T-cell (primary cell): ENCODE results near the gene BDNF. TPM values are rescaled to one million over a fixed set of nuclear protein-coding genes. Genes with fewer than 3 reads are reported as not detected.

Source experiments
- ATAC-seq, 4 experiments: fragments of 200-7000 bp in 3 of 4; fragments of 150-1000 bp in 1 of 4; cut with Tn5 transposase; replicated peaks in 1 of 4; 1 replicate in 3 of 4; 2 replicates in 1 of 4; pipeline ENCODE4 v1.10.0; 2021; ENCODE audit warnings: moderate library complexity in 3 of 4, mild to moderate bottlenecking in 2 of 4, moderate number of reproducible peaks in 1 of 4
- CTCF ChIA-PET, 2 donors: fragments of 300-600 bp; sonication (Branson Sonifier 250); formaldehyde crosslinking; loops; one replicate each; lab custom pipeline; 2022; ENCODE audit warnings: antibody characterized with exemption in 2 of 2; lab: Charles Lee
- POLR2A ChIA-PET, 2 donors: fragments of 300-600 bp; sonication (Branson Sonifier 250); formaldehyde crosslinking; loops; one replicate each; lab custom pipeline; 2022; ENCODE audit warnings: antibody characterized with exemption in 2 of 2; lab: Charles Lee
- DNase-seq, 35 experiments: peaks; one replicate each; pipeline versions ENCODE4 v3.0.0 to v3.0.0-alpha.2; 2013 to 2023
- H3K27ac ChIP-seq: one replicate; pipeline ENCODE4 v1.5.1; 2013; ENCODE audit warnings: low read length
- H3K27me3 ChIP-seq, 2 experiments: replicated peaks in 1 of 2; 1 replicate in 1 of 2; 2 replicates in 1 of 2; pipeline versions ENCODE4 v1.6.1 to v1.7.0; 2013; ENCODE audit warnings: low read length in 1 of 2, mixed read lengths in 1 of 2; ENCODE audit not compliant: control insufficient read depth in 2 of 2, insufficient read depth in 2 of 2; ENCODE audit errors: extremely low read depth in 1 of 2
- H3K36me3 ChIP-seq, 2 donors: 1 replicate in 1 of 2; 2 replicates in 1 of 2; pipeline versions ENCODE4 v1.6.1 to v1.7.0; 2013; ENCODE audit warnings: low read length in 1 of 2; ENCODE audit not compliant: control insufficient read depth in 2 of 2, insufficient read depth in 1 of 2; ENCODE audit errors: extremely low read depth in 1 of 2
- H3K4me1 ChIP-seq, 2 experiments: 1 replicate in 1 of 2; 2 replicates in 1 of 2; pipeline versions ENCODE4 v1.6.1 to v1.7.0; 2013; ENCODE audit warnings: low read length in 2 of 2, mixed read lengths in 1 of 2; ENCODE audit not compliant: insufficient read depth in 2 of 2, control insufficient read depth in 1 of 2; ENCODE audit errors: extremely low read depth in 1 of 2
- H3K4me3 ChIP-seq, 2 donors: 1 replicate in 1 of 2; 2 replicates in 1 of 2; pipeline versions ENCODE4 v1.5.1 to v1.7.0; 2013; ENCODE audit warnings: mild to moderate bottlenecking in 2 of 2, low read length in 1 of 2, moderate library complexity in 1 of 2; ENCODE audit not compliant: control insufficient read depth in 1 of 2; ENCODE audit errors: extremely low read depth in 1 of 2
- H3K9me3 ChIP-seq: 2 replicates; pipeline ENCODE4 v1.7.0; 2013
- H3K27ac Mint-ChIP-seq, 2 donors: one replicate each; pipeline ENCODE4 v1.8.0; 2020 to 2021; ENCODE audit warnings: mild to moderate bottlenecking in 2 of 2, mixed read lengths in 2 of 2
- H3K27me3 Mint-ChIP-seq, 2 donors: one replicate each; pipeline ENCODE4 v1.8.0; 2021 to 2022; ENCODE audit warnings: mixed read lengths in 2 of 2
- H3K36me3 Mint-ChIP-seq: one replicate; pipeline ENCODE4 v1.8.0; 2021; ENCODE audit warnings: mixed read lengths
- H3K4me1 Mint-ChIP-seq, 3 donors: one replicate each; pipeline ENCODE4 v1.8.0; 2020 to 2022; ENCODE audit warnings: mixed read lengths in 3 of 3, mild to moderate bottlenecking in 1 of 3
- H3K4me3 Mint-ChIP-seq, 3 donors: one replicate each; pipeline ENCODE4 v1.8.0; 2020 to 2022; ENCODE audit warnings: mild to moderate bottlenecking in 3 of 3, mixed read lengths in 3 of 3, moderate library complexity in 3 of 3
- H3K9me3 Mint-ChIP-seq, 3 donors: one replicate each; pipeline ENCODE4 v1.8.0; 2020 to 2022; ENCODE audit warnings: mixed read lengths in 3 of 3
- WGBS: methylation state at CpG from one replicate; pipeline ENCODE4 v1.1.5; 2013; ENCODE audit warnings: missing lambda C conversion rate; ENCODE audit not compliant: insufficient coverage; 5-methylcytosine and 5-hydroxymethylcytosine counted together
- total RNA-seq, 35 experiments: library from RNA in 6 of 35; stranded (reverse) in 6 of 35; fragments of 120-200 nt in 1 of 35; gene quantifications; one replicate each; pipeline versions ENCODE4 v1.2.1 to v1.2.4 and lab custom pipeline; 2013 to 2026

BDNF gene
- total RNA-seq, 5 donors from 2014 or later (not counting 1 experiment from before 2014, with no cell fraction given), result 0.09 TPM; not detected in 4

DNA sequence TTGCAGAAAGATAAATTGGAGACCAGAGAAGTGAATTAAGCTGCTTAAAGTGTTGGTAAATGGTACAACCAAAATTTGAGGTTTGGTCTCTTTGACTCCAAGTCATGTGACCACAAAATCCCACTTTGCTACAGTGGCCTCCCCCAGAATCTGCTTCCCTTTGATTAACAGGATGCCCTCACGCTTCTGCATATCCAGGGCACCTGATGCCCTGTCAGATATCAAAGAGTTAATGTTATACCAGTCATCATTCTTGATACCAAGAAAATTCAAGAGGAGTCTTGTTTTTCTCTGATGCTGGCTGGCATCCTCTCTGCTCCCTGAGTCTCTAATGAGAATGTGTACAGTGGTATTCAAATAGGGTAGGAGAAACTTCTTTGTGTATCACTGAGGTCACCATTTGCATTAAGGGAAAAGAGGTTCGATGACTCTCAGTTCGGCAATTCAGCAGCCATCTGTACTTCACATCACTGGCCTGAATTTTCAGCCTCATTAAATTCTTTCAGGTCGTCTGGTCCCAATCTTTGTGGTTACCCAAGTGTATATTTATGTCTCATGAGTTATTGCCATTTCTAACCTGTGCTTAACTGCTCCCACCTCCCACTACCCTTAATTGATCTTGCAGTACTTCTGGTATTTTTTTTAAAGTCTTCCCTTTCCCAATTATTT lies 73.9 kb downstream of the BDNF start:
- CTCF ChIA-PET, result no interaction called here
- ATAC-seq, result no peak
- 70% methylated on average over 2 of the region's 4 CpGs for WGBS

DNA sequence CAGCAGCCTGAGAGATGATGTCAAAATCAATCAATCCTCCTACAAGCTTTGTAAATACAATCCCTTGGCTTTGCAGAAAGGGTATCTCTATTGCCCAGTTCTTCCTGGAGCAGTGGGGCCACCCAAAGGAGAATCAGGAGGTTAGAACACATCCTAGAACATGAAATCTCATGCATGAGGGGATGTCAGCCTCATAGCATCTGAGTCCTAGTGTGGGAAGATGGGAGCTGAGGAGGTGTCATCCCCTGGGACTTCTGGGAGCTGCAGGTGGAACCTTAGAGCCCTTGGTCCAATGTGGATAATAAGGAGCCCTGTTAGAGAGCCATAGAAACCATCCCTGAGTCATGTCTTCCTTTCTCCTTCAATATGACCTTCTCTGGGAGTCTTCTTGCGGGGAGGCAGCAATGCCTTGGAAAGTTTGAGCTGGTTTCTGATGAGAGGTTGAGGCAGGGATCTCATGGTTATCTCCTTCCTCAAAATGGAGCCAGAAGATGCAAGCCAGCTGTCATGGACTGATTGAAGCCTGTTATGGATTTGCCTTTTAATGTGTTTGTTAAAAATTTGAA lies 74.8 kb downstream of the BDNF start:
- Histone ChIP-seq H3K4me1 (no peaks in the 10 kb centered on the region), H3K9me3 (no peaks in the 10 kb centered on the region), H3K36me3 (no peaks in the 10 kb centered on the region), H3K27me3 (no peaks in the 10 kb centered on the region), H3K4me3 (no peak overlapping the region), H3K27ac (no peak overlapping the region)
- Mint-ChIP-seq H3K36me3 (peaks cover 5% of the 10 kb centered on the region), H3K27me3 (no peaks in the 10 kb centered on the region), H3K4me3 (no peak overlapping the region), H3K27ac (no peak overlapping the region), H3K4me1 (no peaks in the 10 kb centered on the region), H3K9me3 (no peaks in the 10 kb centered on the region)
- ChIA-PET POLR2A (no interaction called here), CTCF (no interaction called here)
- DNase-seq, result no peak
- no peak for ATAC-seq
- WGBS, result no CpG with 5 or more reads among the region's 1 CpG

More for the DNA sequence above, 73.9 kb downstream of the BDNF start:
- H3K4me1 ChIP-seq, result no peaks in the 10 kb centered on the region
- no peaks in the 10 kb centered on the region for H3K9me3 Mint-ChIP-seq
- no peaks in the 10 kb centered on the region for H3K4me1 Mint-ChIP-seq
- POLR2A ChIA-PET, result no interaction called here
- DNase-seq, result no peak
- H3K36me3 Mint-ChIP-seq, result peaks cover 5% of the 10 kb centered on the region
- no peaks in the 10 kb centered on the region for H3K36me3 ChIP-seq
- no peaks in the 10 kb centered on the region for H3K9me3 ChIP-seq
- H3K4me3 Mint-ChIP-seq, result no peak overlapping the region
- H3K27me3 ChIP-seq, result no peaks in the 10 kb centered on the region
- H3K27ac Mint-ChIP-seq, result no peak overlapping the region
- no peak overlapping the region for H3K27ac ChIP-seq
- no peak overlapping the region for H3K4me3 ChIP-seq
- no peaks in the 10 kb centered on the region for H3K27me3 Mint-ChIP-seq

DNA sequence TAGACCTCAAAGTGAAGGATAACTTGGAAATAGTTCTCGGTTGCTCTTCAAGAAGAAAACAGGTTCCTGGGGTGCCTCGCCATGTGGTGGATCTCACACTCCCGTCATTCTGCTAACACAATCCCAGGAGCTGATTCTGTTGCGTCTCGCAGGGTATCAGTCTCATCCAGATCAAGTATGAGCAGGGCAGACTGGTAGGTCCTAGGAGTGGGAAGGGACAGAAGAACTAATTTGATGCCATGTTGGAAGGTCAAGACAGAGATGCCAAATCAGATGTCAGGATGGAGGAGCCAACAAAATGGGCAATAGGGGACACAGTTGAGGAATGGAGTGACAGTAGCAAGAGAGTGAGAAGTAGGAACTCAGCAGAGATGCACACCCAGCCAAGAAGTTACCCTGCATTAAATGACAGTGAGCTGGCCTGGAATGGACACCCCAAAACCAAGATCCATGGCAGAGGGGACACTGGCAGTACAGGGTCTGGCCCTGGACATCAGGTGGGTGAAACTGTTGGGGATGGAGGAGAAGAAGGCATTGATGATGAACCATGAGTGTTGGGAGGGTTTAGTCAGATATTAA lies 76.2 kb downstream of the BDNF start:
- H3K4me3 ChIP-seq, result no peak overlapping the region
- POLR2A ChIA-PET, result no interaction called here
- no peak overlapping the region for H3K27ac Mint-ChIP-seq
- H3K36me3 ChIP-seq, result no peaks in the 10 kb centered on the region
- CTCF ChIA-PET, result no interaction called here
- no peak for DNase-seq
- H3K4me3 Mint-ChIP-seq, result no peak overlapping the region
- no peak overlapping the region for H3K27ac ChIP-seq
- peaks cover 3% of the 10 kb centered on the region for H3K36me3 Mint-ChIP-seq
- H3K4me1 ChIP-seq, result no peaks in the 10 kb centered on the region
- no peaks in the 10 kb centered on the region for H3K27me3 Mint-ChIP-seq
- no peaks in the 10 kb centered on the region for H3K27me3 ChIP-seq
- 83% methylated on average over 4 of the region's 5 CpGs for WGBS
- no peak for ATAC-seq
- H3K9me3 ChIP-seq, result no peaks in the 10 kb centered on the region
- H3K9me3 Mint-ChIP-seq, result no peaks in the 10 kb centered on the region
- H3K4me1 Mint-ChIP-seq, result no peaks in the 10 kb centered on the region

DNA sequence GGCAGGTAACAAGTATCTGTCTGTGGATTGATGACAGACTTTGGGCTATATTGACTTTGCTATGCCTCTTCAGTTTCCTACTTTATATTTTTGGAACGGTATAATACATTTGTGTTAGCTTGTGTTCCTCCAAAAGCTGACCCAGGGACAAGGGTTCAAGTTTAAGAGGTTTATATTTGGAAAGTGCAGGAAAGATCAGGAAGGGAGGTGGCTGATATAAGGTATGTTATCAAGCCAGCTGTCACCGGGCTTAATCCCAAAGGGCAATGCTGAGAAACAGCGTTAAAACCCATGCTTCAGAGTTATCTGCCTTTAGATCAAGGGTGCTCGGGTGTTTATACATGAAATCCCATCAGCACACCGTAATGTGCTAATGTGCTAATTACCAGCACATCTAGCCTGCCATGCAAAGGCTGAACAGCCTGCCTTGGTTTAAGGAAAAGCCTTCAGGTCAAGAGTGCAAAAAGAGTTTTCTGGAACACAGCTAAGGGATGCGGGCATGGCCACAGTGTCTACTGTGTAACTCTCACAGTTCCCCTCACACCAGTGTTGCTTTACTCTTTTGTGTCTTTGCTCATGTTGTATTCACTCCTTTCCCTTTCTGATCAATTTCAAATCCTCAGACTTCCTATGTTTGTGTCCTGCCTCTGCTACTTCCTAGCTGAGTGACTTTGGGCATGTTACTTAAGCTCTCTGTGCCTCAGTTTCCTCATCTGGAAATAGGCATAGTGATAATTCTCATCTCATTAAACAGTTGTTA lies 77.5 kb downstream of the BDNF start:
- H3K9me3 Mint-ChIP-seq, result no peaks in the 10 kb centered on the region
- no peak overlapping the region for H3K27ac ChIP-seq
- no peak overlapping the region for H3K4me3 ChIP-seq
- ChIA-PET POLR2A (no interaction called here), CTCF (no interaction called here)
- no peaks in the 10 kb centered on the region for H3K27me3 ChIP-seq
- ATAC-seq (no peak), DNase-seq (no peak)
- no peaks in the 10 kb centered on the region for H3K4me1 ChIP-seq
- WGBS, result 88% methylated on average over 5 of the region's 6 CpGs
- no peaks in the 10 kb centered on the region for H3K36me3 ChIP-seq
- no peak overlapping the region for H3K27ac Mint-ChIP-seq
- no peaks in the 10 kb centered on the region for H3K4me1 Mint-ChIP-seq
- no peak overlapping the region for H3K4me3 Mint-ChIP-seq
- no peaks in the 10 kb centered on the region for H3K27me3 Mint-ChIP-seq
- no peaks in the 10 kb centered on the region for H3K36me3 Mint-ChIP-seq
- no peaks in the 10 kb centered on the region for H3K9me3 ChIP-seq

DNA sequence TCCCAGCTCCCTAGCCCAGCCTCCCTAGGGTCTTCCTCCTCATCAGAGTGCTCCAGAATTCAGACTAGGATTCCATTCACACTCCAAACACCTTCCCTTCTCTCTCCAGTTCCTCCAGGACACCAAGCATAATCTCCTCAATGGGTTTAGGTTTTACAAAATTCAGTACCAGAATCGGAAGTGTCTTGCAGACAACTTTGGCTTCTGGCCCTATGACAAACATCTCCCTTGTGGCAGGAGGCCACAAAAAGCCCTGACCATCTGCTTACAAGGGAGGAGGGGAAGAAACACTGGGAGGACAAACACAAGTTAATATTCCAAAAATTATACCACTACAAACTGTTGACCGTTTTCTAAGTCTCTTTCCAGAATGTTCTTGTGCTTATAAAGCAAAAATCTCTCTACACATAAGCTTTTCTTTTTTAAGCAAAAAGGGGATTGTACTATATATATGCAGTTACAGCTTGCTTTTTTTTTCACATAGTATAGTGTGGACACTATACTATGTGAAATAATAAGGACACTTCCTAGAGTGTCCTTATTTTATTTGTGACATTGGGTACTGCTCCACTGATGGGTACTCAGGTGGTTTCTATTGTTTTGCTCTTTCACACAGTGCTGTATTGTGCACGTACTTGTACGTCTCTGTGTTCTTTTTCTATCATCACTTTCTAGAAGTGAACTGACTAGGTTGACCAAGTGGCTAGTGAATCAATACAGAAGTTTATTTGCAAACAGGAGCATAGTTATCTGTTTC lies 78.7 kb downstream of the BDNF start:
- Mint-ChIP-seq H3K36me3 (no peaks in the 10 kb centered on the region), H3K27ac (no peak overlapping the region), H3K9me3 (no peaks in the 10 kb centered on the region), H3K27me3 (no peaks in the 10 kb centered on the region), H3K4me1 (no peaks in the 10 kb centered on the region), H3K4me3 (no peak overlapping the region)
- Histone ChIP-seq H3K9me3 (no peaks in the 10 kb centered on the region), H3K4me1 (no peaks in the 10 kb centered on the region), H3K27me3 (no peaks in the 10 kb centered on the region), H3K27ac (no peak overlapping the region), H3K4me3 (no peak overlapping the region), H3K36me3 (no peaks in the 10 kb centered on the region)
- ChIA-PET POLR2A (interaction anchor here in 1 of 2 donors (0.6 kb wide), 1 partner anchor 180 kb away, joined by 3 read pairs; no protein-coding TSS in a partner anchor), CTCF (no interaction called here)
- no peak for ATAC-seq
- DNase-seq, result no peak
- no CpG with 5 or more reads among the region's 4 CpGs for WGBS

DNA sequence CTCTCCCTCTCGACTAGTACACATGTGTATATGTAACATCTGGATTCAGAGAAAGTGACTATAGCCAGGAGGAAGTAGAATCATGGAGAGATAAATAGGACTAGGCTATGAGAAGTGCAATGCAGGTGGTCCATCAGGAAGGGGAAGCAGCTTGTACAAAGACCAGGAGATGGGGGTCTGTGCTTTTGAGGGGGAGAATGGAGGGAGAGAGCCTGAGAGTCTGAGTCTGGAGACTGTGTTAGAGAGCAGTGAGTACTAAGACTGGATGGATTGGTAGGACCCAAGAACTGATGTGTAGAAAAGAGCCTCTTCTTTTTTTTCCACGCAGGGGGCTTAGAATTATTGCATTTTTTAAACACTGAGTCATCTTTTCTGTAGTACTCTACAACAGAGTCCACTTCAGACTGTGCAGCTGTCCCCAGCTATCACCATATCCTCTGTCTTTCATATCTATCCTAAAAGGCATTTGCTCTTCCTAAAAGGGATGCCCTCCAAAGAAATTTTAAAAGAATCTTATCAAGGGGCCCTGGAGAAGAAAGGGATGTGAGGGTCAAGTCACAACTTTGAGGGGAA lies 80.4 kb downstream of the BDNF start:
- Mint-ChIP-seq H3K9me3 (no peaks in the 10 kb centered on the region), H3K36me3 (no peaks in the 10 kb centered on the region), H3K4me3 (no peak overlapping the region), H3K27me3 (no peaks in the 10 kb centered on the region), H3K27ac (no peak overlapping the region), H3K4me1 (no peaks in the 10 kb centered on the region)
- Histone ChIP-seq H3K4me3 (no peak overlapping the region), H3K36me3 (no peaks in the 10 kb centered on the region), H3K9me3 (no peaks in the 10 kb centered on the region), H3K27me3 (no peaks in the 10 kb centered on the region), H3K4me1 (no peaks in the 10 kb centered on the region), H3K27ac (no peak overlapping the region)
- DNase-seq (no peak), ATAC-seq (no peak)
- CTCF ChIA-PET, result no interaction called here
- POLR2A ChIA-PET, result no interaction called here
- no CpG with 5 or more reads among the region's 2 CpGs for WGBS
